K562 (cell line): Measurements from ENCODE around the gene ACOX1. TPM values are rescaled to one million over a fixed set of nuclear protein-coding genes. Genes with fewer than 3 reads are reported as not detected.

ENCODE experiments used
- ASH1L ChIP-seq: fragments of 450-650 bp; IDR thresholded peaks from 2 replicates; pipeline ENCODE4 v1.6.1; 2018; ENCODE audit warnings: borderline replicate concordance, mild to moderate bottlenecking, low read depth; ENCODE audit not compliant: partially characterized antibody
- E2F8 ChIP-seq: fragments of 450-650 bp; IDR thresholded peaks from 2 replicates; pipeline ENCODE4 v1.7.1; 2018; ENCODE audit warnings: mild to moderate bottlenecking, low read depth; ENCODE audit not compliant: partially characterized antibody
- GTF2E2 ChIP-seq: fragments of 200-800 bp; sonication (Bioruptor generic); IDR thresholded peaks from 2 replicates; pipeline ENCODE4 v1.6.1; 2016; ENCODE audit warnings: missing genetic modification characterization, missing compliant biosample characterization
- HDAC6 ChIP-seq: IDR thresholded peaks from 2 replicates; pipeline ENCODE4 v1.6.1; 2012; ENCODE audit warnings: low read depth, mild to moderate bottlenecking, control low read depth, inconsistent platforms, low read length, moderate library complexity
- JUND ChIP-seq, 2 experiments: IDR thresholded peaks; 2 replicates in 1 of 2; 3 replicates in 1 of 2; pipeline ENCODE4 v1.6.1; 2011; ENCODE audit warnings: borderline replicate concordance in 2 of 2, low read depth in 2 of 2, low read length in 2 of 2, improper control_type of control experiment in 1 of 2, missing biosample characterization in 1 of 2, missing genetic modification characterization in 1 of 2, missing genetic modification reagents in 1 of 2
- MAFF ChIP-seq: IDR thresholded peaks from 2 replicates; pipeline ENCODE4 v1.6.1; 2012; ENCODE audit warnings: low read length, improper control_type of control experiment
- MTA3 ChIP-seq: fragments of 450-650 bp; formaldehyde crosslinking; IDR thresholded peaks from 2 replicates; pipeline ENCODE4 v1.6.1; 2017; ENCODE audit warnings: mild to moderate bottlenecking, borderline replicate concordance
- PPARD ChIP-seq: fragments of 250-450 bp; sonication (Bioruptor Pico); IDR thresholded peaks from 2 replicates; pipeline ENCODE4 v1.8.0; 2022; ENCODE audit warnings: inconsistent platforms, mild to moderate bottlenecking, moderate library complexity
- TARDBP ChIP-seq: fragments of 450-650 bp; IDR thresholded peaks from 2 replicates; pipeline ENCODE4 v1.6.1; 2016
- TFAP4 ChIP-seq: sonication (generic); formaldehyde crosslinking; IDR thresholded peaks from 2 replicates; pipeline ENCODE4 v1.8.0; 2022; ENCODE audit warnings: missing genetic modification reagents, mild to moderate bottlenecking, moderate library complexity, borderline replicate concordance
- U2AF1 ChIP-seq: fragments of 200-400 bp; formaldehyde crosslinking; optimal IDR thresholded peaks from 2 replicates; pipeline ENCODE3; 2017; ENCODE audit warnings: mild to moderate bottlenecking, low read depth, low read length, moderate library complexity
- XRCC5 ChIP-seq: fragments of 200-400 bp; formaldehyde crosslinking; IDR thresholded peaks from 2 replicates; pipeline ENCODE4 v1.6.1; 2017; ENCODE audit warnings: low read depth, mild to moderate bottlenecking, low read length
- ZC3H4 ChIP-seq: sonication (generic); formaldehyde crosslinking; IDR thresholded peaks from 2 replicates; pipeline ENCODE4 v1.9.0; 2021; ENCODE audit warnings: missing genetic modification reagents, borderline replicate concordance
- ZNF140 ChIP-seq: fragments of 250-450 bp; sonication (Bioruptor Pico); IDR thresholded peaks from 2 replicates; pipeline ENCODE4 v1.8.0; 2021; ENCODE audit warnings: moderate library complexity, mild to moderate bottlenecking, inconsistent platforms
- ZNF311 ChIP-seq: fragments of 250-450 bp; sonication (Bioruptor Pico); IDR thresholded peaks from 2 replicates; pipeline ENCODE4 v1.4.0; 2020; ENCODE audit warnings: mild to moderate bottlenecking, moderate library complexity
- ZNF507 ChIP-seq: conservative IDR thresholded peaks from 2 replicates; pipeline ENCODE4 v1.6.1; 2017; ENCODE audit warnings: missing genetic modification characterization, missing compliant biosample characterization
- ZNF551 ChIP-seq: fragments of 250-450 bp; sonication (Bioruptor Pico); IDR thresholded peaks from 2 replicates; pipeline ENCODE4 v1.5.0; 2021; ENCODE audit warnings: mild to moderate bottlenecking, moderate library complexity
- ZNF655 ChIP-seq: fragments of 250-450 bp; sonication (Bioruptor Pico); IDR thresholded peaks from 2 replicates; pipeline ENCODE4 v1.5.0; 2021
- ZNF668 ChIP-seq: fragments of 250-450 bp; sonication (Bioruptor Pico); IDR thresholded peaks from 2 replicates; pipeline ENCODE4 v1.8.0; 2022; ENCODE audit warnings: mild to moderate bottlenecking, inconsistent platforms
- polyA plus RNA-seq, 8 experiments: library from polyadenylated mRNA; depleted of rRNA in 4 of 8; stranded (reverse) in 5 of 8; unstranded in 3 of 8; fragments of >200 nt; fragmentation: Nextera tagmentation in 2 of 8; fragmentation: Illumina TruSeq in 1 of 8; extraction: Ambion mirVana in 2 of 8; extraction: Trizol in 1 of 8; gene quantifications; 2 replicates each; pipeline versions ENCODE4 v1.2.1 to v1.2.3, GENCODE V29; 2011 to 2014; ENCODE audit warnings: inconsistent platforms in 1 of 8, missing spikeins in 1 of 8
- total RNA-seq, 7 experiments: library from RNA; depleted of rRNA in 6 of 7; stranded (reverse); fragments of >200 nt in 6 of 7; fragmentation: Illumina TruSeq in 2 of 7; extraction: Trizol in 2 of 7; gene quantifications; 2 replicates each; pipeline versions ENCODE4 v1.2.1 to v1.2.3, GENCODE V29; 2011 to 2021; ENCODE audit warnings: low replicate concordance in 1 of 7
- TF ChIP-seq, protein P1 (sequence below): fragments of 450-650 bp; IDR thresholded peaks from 2 replicates; pipeline ENCODE4 v1.6.1; 2016; ENCODE audit warnings: mild to moderate bottlenecking

The ACOX1 gene
- total and polyA plus RNA-seq, 9 of the 15 experiments (the other 6 are each of a cell fraction or from before 2014, with no cell fraction given), result 7.8 to 24.1 (median 14.5) TPM

GRCh38 chr17:76005263-76006149, 26.5 kb upstream of the ACOX1 start (continued):
- no peak for TF ChIP-seq E2F8
- 0 out of 2 replicates have a peak, but pooled peaks have one; percentile 19 for TF ChIP-seq XRCC5
- TF ChIP-seq ASH1L, result no peak
- TF ChIP-seq ZNF668 (CRISPR knock-in tag), result no peak
- TF ChIP-seq U2AF1, result no peak
- no peak for TF ChIP-seq ZC3H4 (CRISPR knock-in tag)
- TF ChIP-seq JUND (IDR thresholded peaks at IDR 0.05; ENCODE audit: borderline replicate concordance, low read depth, low read length), result 0 out of 2 replicates have a peak, but pooled peaks have one; percentile 17
- TF ChIP-seq JUND (tag; IDR thresholded peaks at IDR 0.05; ENCODE audit: borderline replicate concordance, low read depth, low read length), result no peak; the same call in 2 of the 3 replicates
- TF ChIP-seq ZNF140 (CRISPR knock-in tag), result no peak
- peak; percentile 21; the same call in 1 of the 2 replicates for TF ChIP-seq TFAP4
- TF ChIP-seq MAFF, result no peak
- no peak for TF ChIP-seq ZNF311 (CRISPR knock-in tag)
- no peak for TF ChIP-seq PPARD
- TF ChIP-seq, protein P1, sequence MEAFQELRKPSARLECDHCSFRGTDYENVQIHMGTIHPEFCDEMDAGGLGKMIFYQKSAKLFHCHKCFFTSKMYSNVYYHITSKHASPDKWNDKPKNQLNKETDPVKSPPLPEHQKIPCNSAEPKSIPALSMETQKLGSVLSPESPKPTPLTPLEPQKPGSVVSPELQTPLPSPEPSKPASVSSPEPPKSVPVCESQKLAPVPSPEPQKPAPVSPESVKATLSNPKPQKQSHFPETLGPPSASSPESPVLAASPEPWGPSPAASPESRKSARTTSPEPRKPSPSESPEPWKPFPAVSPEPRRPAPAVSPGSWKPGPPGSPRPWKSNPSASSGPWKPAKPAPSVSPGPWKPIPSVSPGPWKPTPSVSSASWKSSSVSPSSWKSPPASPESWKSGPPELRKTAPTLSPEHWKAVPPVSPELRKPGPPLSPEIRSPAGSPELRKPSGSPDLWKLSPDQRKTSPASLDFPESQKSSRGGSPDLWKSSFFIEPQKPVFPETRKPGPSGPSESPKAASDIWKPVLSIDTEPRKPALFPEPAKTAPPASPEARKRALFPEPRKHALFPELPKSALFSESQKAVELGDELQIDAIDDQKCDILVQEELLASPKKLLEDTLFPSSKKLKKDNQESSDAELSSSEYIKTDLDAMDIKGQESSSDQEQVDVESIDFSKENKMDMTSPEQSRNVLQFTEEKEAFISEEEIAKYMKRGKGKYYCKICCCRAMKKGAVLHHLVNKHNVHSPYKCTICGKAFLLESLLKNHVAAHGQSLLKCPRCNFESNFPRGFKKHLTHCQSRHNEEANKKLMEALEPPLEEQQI, result no peak
- TF ChIP-seq ZNF551, result no peak
- TF ChIP-seq ZNF507, result no peak
- no peak for TF ChIP-seq MTA3
- TF ChIP-seq HDAC6, result no peak
- no peak for TF ChIP-seq ZNF655 (CRISPR knock-in tag)
- no peak for TF ChIP-seq GTF2E2 (tag)
- 0 out of 2 replicates have a peak, but pooled peaks have one; percentile 18 for TF ChIP-seq TARDBP
